ENCODE results near the gene TSC2.
"Not testable (repeated sequence)": the region's sequence is repeated elsewhere in the genome, so short reads cannot be mapped to it uniquely, and the experiment has no call there.

Gene TSC2

DNA sequence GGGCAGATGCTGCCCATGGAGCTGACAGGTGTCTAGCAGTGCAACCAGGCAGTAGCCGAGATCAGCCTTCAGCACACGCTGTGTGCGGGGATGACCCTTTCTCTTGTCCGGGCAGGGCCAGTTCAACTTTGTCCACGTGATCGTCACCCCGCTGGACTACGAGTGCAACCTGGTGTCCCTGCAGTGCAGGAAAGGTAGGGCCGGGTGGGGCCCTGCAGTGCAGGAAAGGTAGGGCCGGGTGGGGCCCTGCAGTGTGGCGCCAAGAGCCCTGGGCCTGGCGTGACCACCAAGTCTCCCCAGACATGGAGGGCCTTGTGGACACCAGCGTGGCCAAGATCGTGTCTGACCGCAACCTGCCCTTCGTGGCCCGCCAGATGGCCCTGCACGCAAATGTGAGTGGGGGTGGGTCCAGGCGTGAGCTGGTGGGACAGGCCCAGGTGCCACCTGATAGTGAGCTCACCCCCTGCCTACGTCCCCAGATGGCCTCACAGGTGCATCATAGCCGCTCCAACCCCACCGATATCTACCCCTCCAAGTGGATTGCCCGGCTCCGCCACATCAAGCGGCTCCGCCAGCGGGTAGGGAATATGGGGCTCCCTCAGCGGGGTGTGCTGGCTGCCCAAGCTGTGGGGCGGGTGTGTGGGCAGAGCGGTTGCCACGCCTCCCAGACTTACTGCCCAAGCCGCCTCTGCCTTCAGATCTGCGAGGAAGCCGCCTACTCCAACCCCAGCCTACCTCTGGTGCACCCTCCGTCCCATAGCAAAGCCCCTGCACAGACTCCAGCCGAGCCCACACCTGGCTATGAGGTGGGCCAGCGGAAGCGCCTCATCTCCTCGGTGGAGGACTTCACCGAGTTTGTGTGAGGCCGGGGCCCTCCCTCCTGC is 40.2 kb downstream of the TSC2 start:
- DNase-seq, result no peak

DNA sequence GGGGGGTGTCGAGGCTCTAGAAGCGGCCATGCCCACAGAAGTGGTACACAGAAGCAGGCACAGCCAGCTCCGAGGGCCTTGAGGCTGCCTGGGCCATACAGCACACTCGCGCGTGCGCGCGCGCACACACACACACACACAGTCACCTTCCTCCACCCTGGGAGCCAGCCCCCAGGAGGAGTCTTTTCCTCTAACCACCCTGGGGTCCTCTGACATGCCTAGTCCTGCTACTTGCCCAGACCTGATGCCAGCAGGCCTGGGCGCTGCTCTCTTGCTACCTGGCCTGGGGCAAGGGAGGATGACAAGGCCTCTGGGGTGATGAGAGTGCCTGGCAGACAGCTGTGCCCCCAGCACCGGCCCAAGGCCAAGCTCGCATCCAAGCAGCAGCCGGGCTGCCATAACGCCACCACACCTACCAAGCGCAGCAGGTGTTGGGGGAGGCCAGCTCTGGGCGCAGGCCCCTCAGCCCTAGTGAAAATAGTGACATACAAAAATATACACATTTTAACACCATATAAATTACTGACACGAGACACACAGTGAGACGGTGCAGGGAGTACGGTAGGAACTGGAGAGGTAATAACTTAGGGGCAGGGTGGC is 41.1 kb downstream of the TSC2 start:
- DNase-seq, result no peak

DNA sequence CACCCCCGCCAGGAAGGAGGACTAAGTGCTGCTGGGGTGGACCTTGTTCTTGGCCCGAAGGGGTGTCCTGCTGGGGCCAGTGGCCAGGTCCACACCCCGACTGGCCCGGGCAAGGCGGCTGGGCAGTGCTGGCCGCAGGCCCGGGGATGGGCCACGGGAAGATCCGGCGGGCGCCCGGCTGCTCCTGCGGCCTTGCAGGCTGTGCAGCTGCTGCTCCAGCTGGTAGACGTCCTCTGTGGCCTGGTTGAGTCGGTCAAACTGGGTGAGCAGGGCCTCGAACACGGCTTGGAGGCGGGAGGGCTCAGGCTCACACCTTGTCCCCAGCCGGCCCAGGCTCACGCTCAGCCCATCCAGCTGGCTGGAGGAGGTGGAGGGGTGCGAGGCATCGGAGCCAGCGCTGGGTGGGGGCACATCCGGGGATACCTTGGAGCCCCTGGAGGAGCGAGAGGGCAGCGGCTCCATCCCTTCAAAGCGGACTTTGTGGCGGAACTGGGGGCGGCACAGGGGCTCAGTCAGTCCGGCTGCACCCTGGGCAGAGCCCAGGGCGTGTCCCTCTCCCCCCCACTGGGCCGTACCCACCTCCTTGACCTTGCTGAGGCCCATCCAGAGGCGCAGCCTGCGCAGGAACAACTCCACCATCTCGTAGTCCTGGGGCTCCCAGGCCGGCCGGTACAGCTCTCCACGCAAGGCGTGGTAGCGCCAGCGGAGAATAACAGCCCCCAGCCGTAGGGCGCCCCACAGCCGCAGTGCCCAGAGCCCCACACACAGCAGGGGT is 42.1 kb downstream of the TSC2 start:
- no peak for DNase-seq

DNA sequence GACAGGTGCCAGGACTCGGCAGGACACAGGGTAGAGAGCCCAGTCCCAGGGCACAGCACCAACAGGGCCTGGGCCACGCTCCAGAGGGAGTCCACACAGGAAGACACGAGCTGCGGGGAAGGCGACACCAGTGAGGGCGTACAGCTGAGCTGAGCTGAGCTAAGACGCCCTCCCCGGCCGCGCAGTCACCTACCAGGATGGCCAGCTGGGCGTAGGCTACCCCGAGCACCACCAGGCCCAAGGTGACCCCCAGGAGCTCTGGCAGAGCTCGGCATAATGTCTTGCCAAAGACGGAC is 42.6 kb downstream of the TSC2 start:
- no peak for DNase-seq

DNA sequence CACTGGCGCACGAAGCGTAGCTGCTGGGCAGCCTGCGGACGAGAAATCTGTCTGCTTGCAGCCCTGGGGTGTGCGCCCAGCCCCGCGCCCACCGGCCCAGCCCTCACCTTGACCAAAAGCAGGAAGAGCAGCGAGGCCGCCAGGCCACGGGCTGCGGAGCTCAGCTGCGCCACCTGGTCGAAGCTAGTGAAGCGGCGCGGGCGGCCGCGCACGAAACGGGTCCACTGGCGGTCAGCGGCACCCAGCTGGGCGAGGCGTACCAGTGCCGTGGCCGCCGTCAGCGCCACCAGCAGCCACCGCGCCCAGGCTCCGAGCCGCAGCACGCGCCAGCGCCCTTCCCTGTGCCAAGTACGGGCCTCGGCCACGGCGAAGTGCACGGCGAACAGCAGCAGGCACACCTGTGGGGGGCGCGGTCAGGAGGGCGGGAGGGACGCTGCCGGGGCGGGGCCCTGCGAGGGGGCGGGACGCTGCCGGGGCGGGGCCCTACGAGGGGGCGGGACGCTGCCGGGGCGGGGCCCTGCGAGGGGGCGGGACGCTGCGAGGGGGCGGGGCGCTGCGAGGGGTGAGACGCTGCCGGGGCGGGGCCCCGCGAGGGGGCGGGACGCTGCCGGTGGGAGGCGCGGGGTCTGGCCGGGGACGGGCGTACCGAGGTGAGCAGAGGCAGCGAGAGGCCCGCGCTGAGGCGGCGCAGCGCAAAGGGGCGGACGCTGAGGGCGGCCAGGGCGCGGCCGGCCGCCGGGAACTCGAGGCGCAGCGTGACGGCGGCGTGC is 43.2 kb downstream of the TSC2 start:
- peak; percentile 18 for DNase-seq

DNA sequence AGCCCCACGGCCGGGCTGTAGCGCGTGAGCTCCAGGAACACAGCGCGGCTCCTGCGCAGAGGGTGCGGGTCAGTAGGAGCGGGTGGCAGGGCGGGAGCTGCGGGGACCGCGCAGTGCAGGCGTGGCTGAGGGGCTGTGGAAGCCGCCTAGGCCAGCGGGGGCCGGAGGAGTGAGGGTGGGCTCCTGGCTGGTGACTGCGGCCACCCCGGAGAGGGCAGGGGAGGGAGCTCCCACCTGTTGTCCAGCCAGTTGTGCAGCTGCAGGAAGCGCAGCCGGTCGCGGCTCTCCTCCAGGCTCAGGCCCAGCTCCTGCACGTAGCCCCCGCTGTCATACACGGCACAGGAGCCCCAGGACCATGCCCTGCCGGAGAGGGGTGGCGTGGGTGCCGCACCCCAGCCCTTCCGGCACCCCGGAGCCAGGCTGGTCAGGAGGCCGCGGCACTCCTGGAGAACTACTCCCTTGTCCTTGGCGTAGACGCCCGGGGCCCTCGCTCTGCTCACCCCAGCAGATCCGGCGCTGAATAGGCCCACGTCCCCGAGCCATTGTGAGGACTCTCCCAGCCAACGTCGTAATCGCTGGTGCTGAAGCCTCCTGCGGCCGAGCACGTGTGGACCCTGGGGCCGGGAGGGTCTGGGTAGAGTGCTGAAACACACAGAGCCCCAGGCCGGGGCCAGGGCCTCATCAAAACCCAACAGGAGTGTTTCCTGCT is 43.9 kb downstream of the TSC2 start:
- no peak for DNase-seq

DNA sequence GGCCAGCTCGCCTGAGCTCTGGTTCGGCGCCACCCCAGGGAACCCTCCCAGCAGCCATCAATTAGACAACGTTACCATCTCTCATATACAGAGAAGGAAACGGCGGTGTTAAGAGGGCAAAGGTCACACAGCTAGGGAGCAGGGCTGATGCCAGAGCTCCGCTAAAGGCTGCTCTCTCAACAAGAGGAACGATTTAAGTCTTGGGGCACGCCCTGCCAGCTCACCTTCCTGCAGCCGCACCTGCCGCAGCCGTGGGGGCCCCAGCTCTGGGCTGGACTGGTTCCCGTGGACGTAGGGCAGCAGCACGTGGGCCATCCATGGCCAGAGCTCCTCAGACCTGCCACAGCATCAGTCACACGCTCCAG is 44.5 kb downstream of the TSC2 start:
- DNase-seq, result no peak

DNA sequence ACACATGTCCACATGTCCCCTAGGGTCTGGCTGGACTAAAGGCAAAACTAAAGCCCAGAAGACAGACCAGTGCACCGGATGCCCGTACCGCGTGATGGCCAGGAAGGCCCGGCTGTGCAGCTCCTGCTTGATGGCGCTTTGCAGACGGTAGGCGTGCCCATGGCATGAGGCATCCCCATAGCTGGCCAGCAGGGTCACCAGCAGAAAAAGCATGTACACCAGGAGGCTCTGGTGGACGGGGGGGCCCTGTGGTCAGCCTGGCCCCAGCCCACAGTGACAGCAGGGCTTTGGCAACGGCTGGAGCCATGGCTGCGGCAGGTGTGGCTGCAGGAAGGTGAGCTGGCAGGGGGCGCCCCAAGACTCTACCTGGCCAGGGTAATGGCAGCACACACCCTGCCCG is 45.1 kb downstream of the TSC2 start:
- no peak for DNase-seq

DNA sequence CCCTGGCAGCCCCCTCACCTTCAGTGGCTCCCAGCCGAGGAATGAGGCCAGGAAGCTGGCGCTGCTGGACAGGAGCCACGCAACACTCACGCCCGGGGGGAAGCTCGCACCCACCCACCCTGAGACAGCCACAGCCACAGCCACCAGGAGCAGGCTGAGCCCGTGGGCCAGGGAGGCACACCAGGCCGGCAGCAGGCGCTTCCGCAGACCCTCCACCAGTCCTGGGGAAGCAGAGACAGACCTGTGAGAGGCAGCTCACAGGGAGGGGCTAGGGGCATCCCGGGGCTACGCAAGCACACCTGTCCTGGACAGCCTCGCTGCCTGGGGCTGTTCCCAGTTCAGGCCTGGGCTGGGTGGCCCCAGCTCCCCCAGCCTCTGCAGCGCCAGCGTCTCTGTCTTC is 46.0 kb downstream of the TSC2 start:
- no peak for DNase-seq

DNA sequence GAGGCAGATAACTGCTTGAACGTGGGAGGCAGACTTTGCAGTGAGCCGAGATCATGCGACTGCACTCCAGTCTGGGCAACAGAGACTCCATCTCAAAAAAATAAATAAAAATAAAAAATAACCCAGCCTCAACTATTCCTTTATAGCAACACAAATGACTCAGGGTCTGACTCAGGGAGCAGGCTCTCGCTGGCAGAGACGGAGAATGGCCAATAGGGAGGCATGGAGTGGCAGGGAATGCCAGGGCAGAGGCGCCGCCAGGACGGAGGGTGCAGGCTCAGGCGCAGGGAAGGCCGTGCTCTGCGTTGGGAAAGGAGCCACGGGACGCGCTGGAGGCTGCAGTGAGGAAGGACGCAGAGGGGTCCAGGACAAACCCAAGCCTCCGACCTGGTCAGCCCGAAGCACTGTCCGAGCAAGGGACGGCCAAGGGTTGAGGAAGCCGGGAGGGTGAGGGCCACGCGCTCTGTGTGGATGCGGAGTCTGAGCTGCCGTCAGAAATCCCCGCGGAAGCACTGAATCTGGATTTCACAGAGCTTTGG is 47.6 kb downstream of the TSC2 start:
- no peak for DNase-seq

DNA sequence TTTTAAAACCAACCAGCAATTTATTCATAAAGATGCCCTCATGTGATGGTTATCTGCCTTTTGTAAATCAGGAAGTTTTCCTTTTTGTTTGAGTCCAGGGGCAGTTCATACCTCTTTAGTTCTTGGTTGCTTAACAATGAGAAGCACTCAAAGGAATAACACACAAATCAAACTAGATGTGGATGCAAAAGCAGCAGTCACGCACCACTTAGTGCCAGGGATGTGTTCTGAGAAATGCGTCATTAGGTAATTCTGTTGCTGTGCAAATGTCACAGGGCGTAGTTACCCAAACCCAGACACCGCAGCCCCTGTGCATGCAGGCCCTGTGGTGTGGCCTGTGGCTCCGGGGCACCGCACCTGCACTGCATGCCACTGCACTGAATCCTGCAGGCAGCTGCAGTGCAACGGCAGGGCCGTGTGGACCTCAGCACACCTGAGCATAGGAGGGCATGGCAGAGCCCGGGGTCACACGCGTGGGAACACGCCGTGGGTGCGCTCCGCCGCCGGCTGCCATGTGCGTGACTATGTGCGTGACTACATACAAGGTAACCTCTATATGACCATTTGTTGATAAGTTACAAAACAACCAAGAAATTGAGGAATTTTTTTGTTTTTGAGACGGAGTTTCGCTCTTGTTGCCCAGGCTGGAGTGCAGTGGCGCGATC is 48.3 kb downstream of the TSC2 start:
- no peak for DNase-seq

DNA sequence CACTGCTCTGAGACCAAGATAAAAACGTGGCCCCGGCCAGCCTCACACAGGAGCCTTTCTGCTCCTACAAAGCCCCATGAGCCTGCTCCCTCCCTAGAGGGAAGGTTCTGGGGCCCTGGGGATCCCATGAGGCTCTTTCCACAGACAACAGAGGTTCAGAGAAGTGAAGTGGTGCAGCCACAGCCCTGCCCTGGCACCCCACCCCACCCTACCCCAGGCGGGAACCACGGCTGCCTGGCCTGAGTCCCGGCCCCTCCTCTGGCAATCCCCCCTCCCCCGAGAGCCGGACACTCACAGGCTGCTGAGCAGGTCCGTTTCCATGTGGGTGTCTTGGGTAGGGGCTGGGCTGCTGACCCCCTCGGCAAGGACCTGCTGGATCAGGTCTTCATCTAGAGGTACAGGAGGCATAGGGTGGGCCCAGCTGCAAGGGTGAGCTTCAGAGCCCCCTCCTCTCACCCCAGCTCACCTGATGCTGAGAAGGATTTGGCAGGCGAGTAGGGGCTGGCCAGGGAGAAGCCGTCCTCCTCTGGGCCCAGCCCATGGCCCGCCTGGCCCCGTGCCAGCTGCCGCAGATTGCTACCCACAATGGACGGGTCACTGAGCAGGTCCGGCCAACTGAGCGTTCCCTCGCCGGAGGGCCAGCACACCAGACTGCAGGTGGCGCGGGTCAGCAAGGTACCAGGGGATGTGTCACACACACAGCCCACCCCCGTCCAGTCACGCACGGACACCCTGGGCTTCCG is 49.2 kb downstream of the TSC2 start:
- no peak for DNase-seq

DNA sequence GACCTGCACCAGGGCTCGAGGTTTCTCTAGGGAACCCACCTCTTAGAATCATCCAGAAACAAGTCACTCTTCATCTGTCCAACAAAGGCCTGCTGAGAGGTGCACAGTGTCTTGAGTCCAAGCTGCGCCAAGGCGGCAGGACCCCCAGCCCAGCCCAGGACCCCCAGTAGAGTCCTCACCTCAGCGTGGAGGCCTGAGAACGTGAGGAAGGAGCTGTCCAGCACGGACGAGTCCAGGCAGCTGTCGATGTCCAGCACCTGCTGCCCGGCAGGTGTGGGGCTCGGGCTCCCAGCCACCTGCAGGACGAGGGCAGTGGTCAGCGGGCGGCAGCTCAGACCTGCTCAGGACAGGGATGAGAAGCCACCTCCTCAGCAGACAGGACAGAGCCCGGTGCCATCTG is 49.9 kb downstream of the TSC2 start:
- DNase-seq, result not testable (repeated sequence)

DNA sequence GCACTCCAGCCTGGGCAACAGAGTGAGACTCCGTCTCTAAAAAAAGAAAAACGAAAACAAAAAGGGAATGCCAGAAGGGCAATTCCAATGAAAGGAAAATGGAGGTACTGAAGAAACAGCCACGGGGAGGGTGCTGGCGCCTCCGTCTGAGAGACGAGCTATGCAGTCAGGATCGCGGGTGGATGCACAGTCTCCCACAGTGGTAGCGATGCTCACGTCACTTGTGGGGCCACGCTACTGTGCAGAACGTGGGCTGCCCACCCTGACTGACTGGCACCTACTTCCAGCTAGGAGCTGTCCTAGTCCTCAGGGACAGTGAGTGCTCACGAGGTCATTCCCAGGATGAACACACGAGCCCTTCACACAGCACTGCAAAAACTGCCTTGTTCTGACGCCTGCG is 53.8 kb downstream of the TSC2 start:
- not testable (repeated sequence) for DNase-seq

DNA sequence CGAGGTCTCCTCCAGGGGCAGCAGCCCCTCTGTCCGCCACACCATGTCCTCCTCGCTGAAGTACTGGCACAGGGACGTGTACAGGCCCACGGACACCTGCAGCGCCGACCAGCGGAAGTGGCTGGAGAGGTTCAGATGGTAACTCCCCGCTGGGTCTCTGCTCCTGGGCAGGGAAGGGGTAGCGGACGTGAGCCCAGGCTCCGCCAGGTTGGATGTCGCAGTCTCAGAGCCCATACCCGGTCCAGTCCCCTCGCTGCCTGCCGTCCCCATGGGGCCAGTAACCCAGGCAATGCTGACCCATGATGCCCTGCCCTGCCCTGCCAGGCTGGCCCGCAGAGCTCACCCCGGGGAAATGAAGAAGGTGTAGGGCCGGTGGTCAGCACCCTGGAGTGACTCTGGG is 54.7 kb downstream of the TSC2 start:
- DNase-seq, result no peak

DNA sequence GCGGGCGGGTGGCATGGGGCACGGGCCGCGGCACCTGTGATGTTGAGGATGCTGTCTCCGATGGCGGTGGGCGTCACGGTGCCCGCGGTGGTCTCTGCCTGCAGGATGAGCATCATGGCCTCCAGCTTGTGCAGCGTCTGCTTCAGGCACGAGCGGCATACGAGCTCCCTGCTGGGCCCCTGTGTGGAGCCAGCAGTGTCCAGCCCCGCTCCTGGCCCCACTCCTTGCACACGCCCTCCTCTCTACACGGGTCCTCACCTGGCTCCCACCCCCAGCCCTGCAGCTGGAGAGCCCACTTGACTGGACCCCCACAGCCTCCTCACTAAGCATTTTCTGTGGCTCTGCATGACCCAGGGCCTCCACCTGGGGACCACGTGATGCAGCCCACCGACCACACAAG is 56.7 kb downstream of the TSC2 start:
- DNase-seq, result not testable (repeated sequence)

DNA sequence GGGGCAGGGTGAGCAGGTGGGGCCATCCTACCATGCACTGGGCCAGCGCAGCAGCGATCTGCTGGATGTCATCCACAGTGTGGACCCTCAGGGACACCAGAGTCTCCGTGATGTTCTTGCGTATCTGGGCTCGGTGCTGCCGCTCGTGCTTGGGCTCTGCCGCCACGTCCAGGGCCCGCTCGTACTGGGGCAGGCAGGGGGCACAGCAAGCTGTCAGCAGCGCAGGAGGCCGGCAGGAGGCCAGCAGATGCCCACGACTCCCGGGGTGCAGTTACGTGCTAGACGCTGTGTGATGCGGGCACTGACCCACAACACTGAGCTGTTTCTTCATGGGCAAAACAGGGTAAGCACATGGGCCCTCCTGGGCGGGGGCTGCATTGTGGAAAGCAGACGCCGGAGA is 57.5 kb downstream of the TSC2 start:
- not testable (repeated sequence) for DNase-seq

DNA sequence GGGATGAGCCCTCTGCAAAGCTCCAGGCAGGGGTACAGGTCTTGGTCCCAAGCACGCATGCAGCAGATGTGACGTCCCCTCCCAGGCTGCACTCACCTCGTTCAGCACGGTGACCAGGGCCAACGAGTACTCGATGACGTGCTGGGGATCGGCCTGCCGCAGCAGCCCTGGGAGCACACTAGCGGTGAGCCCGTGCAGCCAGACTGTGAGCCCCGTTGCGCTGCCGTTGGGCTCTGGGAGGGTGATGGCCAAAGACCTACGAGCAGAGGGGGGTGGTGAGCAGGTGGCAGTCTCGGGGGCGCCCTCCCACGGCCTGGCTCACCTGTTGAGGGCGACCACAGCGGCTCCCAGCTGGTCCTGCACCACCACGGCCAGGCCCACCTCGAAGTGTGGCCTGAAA is 58.0 kb downstream of the TSC2 start:
- DNase-seq, result not testable (repeated sequence)

DNA sequence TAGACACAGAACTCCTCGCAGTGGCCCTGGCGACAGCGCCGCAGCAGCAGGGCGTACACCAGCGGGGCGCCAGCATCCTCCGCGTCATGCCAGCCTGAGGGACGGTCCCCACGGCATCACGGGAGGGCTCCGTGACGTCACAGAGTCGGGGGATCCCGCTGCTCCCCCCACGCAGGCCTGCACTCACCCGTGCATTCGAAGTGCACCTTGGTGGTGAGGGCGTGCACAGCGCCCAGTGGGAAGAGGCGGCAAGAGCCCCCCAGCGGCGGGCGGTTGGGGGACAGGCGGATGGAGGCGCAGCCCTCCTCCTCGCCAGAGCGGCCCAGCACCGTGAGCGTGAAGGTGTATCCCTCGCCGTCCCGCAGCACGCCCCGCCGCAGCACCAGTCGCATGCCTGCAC is 58.4 kb downstream of the TSC2 start:
- not testable (repeated sequence) for DNase-seq

DNA sequence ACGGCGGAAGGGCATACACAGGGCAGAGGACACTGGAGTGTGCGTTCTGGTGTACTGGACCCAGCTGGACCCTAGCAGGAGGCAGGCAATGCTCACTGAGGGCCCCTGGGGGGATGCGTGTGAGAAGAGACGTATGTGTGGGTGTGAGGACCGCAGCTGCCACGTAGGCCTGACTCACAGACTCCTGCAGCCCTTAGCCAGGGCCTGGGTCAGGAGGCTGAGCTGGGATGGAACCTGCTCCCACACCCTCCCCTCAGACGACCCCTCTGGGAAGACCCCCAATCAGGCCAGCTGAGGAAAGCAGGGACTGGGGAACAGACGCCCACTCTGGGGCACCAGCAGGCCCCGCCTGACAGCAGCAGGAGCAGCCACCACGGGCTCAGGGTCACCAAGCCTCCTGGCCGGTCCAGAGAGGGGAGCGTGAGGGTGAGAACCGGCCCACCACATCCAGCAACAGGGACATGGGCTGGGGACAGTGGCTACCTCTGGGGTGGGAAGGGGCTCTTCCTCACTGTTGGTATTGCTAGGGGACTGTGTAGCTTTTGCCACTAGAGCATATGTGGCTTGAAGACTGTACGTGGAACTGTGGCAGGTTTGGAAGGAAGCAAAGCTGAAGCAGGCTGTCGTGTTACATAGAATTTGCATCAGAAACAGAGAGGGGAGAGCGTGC is 59.5 kb downstream of the TSC2 start:
- not testable (repeated sequence) for DNase-seq

DNA sequence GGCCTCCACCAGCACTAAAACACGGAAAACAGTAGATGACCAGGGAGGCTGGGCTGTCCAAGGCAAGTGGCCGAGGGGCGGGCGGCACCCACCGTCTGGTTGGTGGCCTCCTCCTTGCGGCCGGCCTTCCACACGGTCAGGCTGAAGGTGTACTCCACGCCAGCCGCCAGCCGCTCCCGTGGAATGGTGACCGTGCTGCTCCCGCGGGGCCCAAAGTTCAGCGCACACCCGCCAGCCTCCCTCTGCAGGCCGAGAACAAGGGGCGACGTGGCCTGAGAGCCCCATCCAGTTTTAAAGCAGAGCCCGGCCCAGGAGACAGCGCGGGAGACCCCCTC is 60.0 kb downstream of the TSC2 start:
- not testable (repeated sequence) for DNase-seq

Data from stimulated activated CD4-positive, alpha-beta T cell treated with anti-CD3 and anti-CD28 coated beads, Interleukin-4, amount 100 ng/mL, for 1 hour (primary cell).